K562 (cell line): ENCODE measurements around the gene KRTAP2-4. TPM values are rescaled to one million over a fixed set of nuclear protein-coding genes. Genes with fewer than 3 reads are reported as not detected.

ENCODE experiments used
- NRF1 ChIP-seq, 2 experiments: fragments of 450-650 bp; IDR thresholded peaks in 1 of 2; conservative IDR thresholded peaks in 1 of 2; 2 replicates each; pipeline ENCODE4 v1.6.1; 2014; ENCODE audit warnings: mild to moderate bottlenecking in 2 of 2
- TEAD2 ChIP-seq: fragments of 450-650 bp; IDR thresholded peaks from 2 replicates; pipeline ENCODE4 v1.6.1; 2016; ENCODE audit warnings: missing genetic modification characterization, control low read depth, missing compliant biosample characterization
- ZBED1 ChIP-seq: IDR thresholded peaks from 2 replicates; pipeline ENCODE4 v1.6.1; 2014
- ZBTB11 ChIP-seq, 3 experiments: fragments of 200-800 bp in 1 of 3; fragments of 250-450 bp in 1 of 3; fragments of 450-650 bp in 1 of 3; sonication (Bioruptor Pico) in 1 of 3; sonication (Bioruptor generic) in 1 of 3; formaldehyde crosslinking in 1 of 3; IDR thresholded peaks; 2 replicates each; pipeline versions ENCODE4 v1.6.1 to v1.8.0; 2016 to 2022; ENCODE audit warnings: mild to moderate bottlenecking in 2 of 3, missing genetic modification characterization in 2 of 3, missing compliant biosample characterization in 1 of 3, moderate library complexity in 1 of 3
- ZNF212 ChIP-seq: fragments of 450-650 bp; formaldehyde crosslinking; IDR thresholded peaks from 2 replicates; pipeline ENCODE4 v1.4.0; 2020; ENCODE audit warnings: mild to moderate bottlenecking
- ZNF75A ChIP-seq: fragments of 450-650 bp; formaldehyde crosslinking; IDR thresholded peaks from 2 replicates; pipeline ENCODE4 v1.4.0; 2020; ENCODE audit warnings: mild to moderate bottlenecking
- ZNF785 ChIP-seq: fragments of 250-450 bp; sonication (Bioruptor Pico); IDR thresholded peaks from 2 replicates; pipeline ENCODE4 v1.4.0; 2020; ENCODE audit warnings: mild to moderate bottlenecking
- polyA plus RNA-seq, 8 experiments: library from polyadenylated mRNA; depleted of rRNA in 4 of 8; stranded (reverse) in 5 of 8; unstranded in 3 of 8; fragments of >200 nt; fragmentation: Nextera tagmentation in 2 of 8; fragmentation: Illumina TruSeq in 1 of 8; extraction: Ambion mirVana in 2 of 8; extraction: Trizol in 1 of 8; gene quantifications; 2 replicates each; pipeline versions ENCODE4 v1.2.1 to v1.2.3, GENCODE V29; 2011 to 2014; ENCODE audit warnings: inconsistent platforms in 1 of 8, missing spikeins in 1 of 8
- total RNA-seq, 7 experiments: library from RNA; depleted of rRNA in 6 of 7; stranded (reverse); fragments of >200 nt in 6 of 7; fragmentation: Illumina TruSeq in 2 of 7; extraction: Trizol in 2 of 7; gene quantifications; 2 replicates each; pipeline versions ENCODE4 v1.2.1 to v1.2.3, GENCODE V29; 2011 to 2021; ENCODE audit warnings: low replicate concordance in 1 of 7

KRTAP2-4 gene
- total and polyA plus RNA-seq, 9 of the 15 experiments (the other 6 are each of a cell fraction or from before 2014, with no cell fraction given): not detected

GRCh38 chr17:41029633-41030245 is 35.9 kb downstream of the KRTAP2-4 start, which contains the start of gene KRTAP1-4 (continued):
- TF ChIP-seq ZNF75A (CRISPR knock-in tag): no peak
- TF ChIP-seq NRF1 (conservative IDR thresholded peaks at IDR 0.05 in 1 of 2, IDR thresholded peaks at IDR 0.05 in 1 of 2): no peak
- no peak for TF ChIP-seq ZNF212 (CRISPR knock-in tag)
- no peak for TF ChIP-seq ZBED1
- no peak for TF ChIP-seq TEAD2
- no peak for TF ChIP-seq ZBTB11 (CRISPR knock-in tag; IDR thresholded peaks at IDR 0.05)
- TF ChIP-seq ZNF785 (CRISPR knock-in tag): no peak
